HEK293T (cell line): Measurements from ENCODE around the gene ABCC2.
"Not testable (repeated sequence)": the region's sequence is repeated elsewhere in the genome, so short reads cannot be mapped to it uniquely, and the experiment has no call there.

Experiments used
- CTCF ChIA-PET: fragments of 350-600 bp; formaldehyde crosslinking; extraction: SDS; loops from one replicate; lab custom pipeline; 2021; ENCODE audit warnings: antibody characterized with exemption, inconsistent platforms; lab: Yijun Ruan, JAX
- POLR2A ChIA-PET: fragments of 350-600 bp; formaldehyde crosslinking; extraction: SDS; loops from one replicate; lab custom pipeline; 2020; ENCODE audit warnings: antibody characterized with exemption, inconsistent platforms; lab: Yijun Ruan, JAX
- DNase-seq: peaks from one replicate; pipeline ENCODE4 v3.0.0; 2012; ENCODE audit warnings: mixed read lengths; ENCODE audit errors: extremely low spot score
- ARNT ChIP-seq: fragments of 450-650 bp; IDR thresholded peaks from 2 replicates; pipeline ENCODE4 v1.6.1; 2017; ENCODE audit warnings: mild to moderate bottlenecking
- BHLHE40 ChIP-seq: fragments of 450-650 bp; IDR thresholded peaks from 2 replicates; pipeline ENCODE4 v1.6.1; 2016; ENCODE audit warnings: mild to moderate bottlenecking, moderate library complexity, borderline replicate concordance
- CTBP1 ChIP-seq: fragments of 450-650 bp; IDR thresholded peaks from 2 replicates; pipeline ENCODE4 v1.6.1; 2016; ENCODE audit warnings: borderline replicate concordance
- ELF4 ChIP-seq: fragments of 450-650 bp; IDR thresholded peaks from 2 replicates; pipeline ENCODE4 v1.6.1; 2017; ENCODE audit warnings: antibody characterized with exemption
- FOXA1 ChIP-seq: fragments of 450-650 bp; IDR thresholded peaks from 2 replicates; pipeline ENCODE4 v1.6.1; 2016; ENCODE audit warnings: mild to moderate bottlenecking
- FOXK2 ChIP-seq: fragments of 450-650 bp; IDR thresholded peaks from 2 replicates; pipeline ENCODE4 v1.6.1; 2016; ENCODE audit warnings: mild to moderate bottlenecking
- FOXM1 ChIP-seq: fragments of 450-650 bp; IDR thresholded peaks from 2 replicates; pipeline ENCODE4 v1.6.1; 2017; ENCODE audit warnings: mild to moderate bottlenecking, borderline replicate concordance
- HDGF ChIP-seq: fragments of 450-650 bp; IDR thresholded peaks from 2 replicates; pipeline ENCODE4 v1.6.1; 2017; ENCODE audit warnings: antibody characterized with exemption, borderline replicate concordance
- L3MBTL2 ChIP-seq: fragments of 450-650 bp; conservative IDR thresholded peaks from 2 replicates; pipeline ENCODE4 v1.6.1; 2016; ENCODE audit warnings: mild to moderate bottlenecking
- LEF1 ChIP-seq: fragments of 450-650 bp; IDR thresholded peaks from 2 replicates; pipeline ENCODE4 v1.6.1; 2017; ENCODE audit warnings: mild to moderate bottlenecking, borderline replicate concordance
- NFRKB ChIP-seq: fragments of 450-650 bp; IDR thresholded peaks from 2 replicates; pipeline ENCODE4 v1.6.1; 2016; ENCODE audit warnings: mild to moderate bottlenecking, moderate library complexity
- SP1 ChIP-seq: fragments of 450-650 bp; IDR thresholded peaks from 2 replicates; pipeline ENCODE4 v1.6.1; 2017
- SUZ12 ChIP-seq: fragments of 450-650 bp; IDR thresholded peaks from 2 replicates; pipeline ENCODE4 v1.6.1; 2016; ENCODE audit warnings: mild to moderate bottlenecking
- TARDBP ChIP-seq: fragments of 450-650 bp; IDR thresholded peaks from 2 replicates; pipeline ENCODE4 v1.6.1; 2016
- ZNF384 ChIP-seq: fragments of 450-650 bp; IDR thresholded peaks from 2 replicates; pipeline ENCODE4 v1.6.1; 2016
- TF ChIP-seq, protein P1 (sequence below): fragments of 450-650 bp; IDR thresholded peaks from 2 replicates; pipeline ENCODE4 v1.6.1; 2016

ABCC2 gene

DNA sequence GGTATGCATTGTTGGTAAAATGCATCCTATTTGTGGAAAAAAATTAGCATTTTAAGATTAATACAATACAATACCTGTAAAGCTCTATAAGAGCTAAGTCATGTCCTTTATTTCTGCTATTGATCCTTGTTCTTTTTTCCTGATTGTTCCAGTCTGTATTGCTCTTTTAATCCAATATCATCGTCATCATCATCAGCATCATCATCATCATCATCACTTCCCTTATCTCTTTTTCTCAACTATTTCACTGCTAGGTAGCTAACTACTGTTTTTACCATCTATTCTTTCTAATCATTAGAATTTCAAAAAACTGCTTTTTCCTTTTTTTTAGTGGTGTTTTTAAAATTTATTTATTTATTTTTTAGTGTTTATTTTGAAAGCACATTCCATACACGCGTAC is 71.2 kb downstream of the ABCC2 start:
- DNase-seq, result no peak
- ChIA-PET CTCF (no interaction called here), POLR2A (no interaction called here)
- TF ChIP-seq FOXK2 (no peak), CTBP1 (no peak), SUZ12 (no peak), BHLHE40 (no peak), ARNT (no peak), FOXA1 (no peak)

DNA sequence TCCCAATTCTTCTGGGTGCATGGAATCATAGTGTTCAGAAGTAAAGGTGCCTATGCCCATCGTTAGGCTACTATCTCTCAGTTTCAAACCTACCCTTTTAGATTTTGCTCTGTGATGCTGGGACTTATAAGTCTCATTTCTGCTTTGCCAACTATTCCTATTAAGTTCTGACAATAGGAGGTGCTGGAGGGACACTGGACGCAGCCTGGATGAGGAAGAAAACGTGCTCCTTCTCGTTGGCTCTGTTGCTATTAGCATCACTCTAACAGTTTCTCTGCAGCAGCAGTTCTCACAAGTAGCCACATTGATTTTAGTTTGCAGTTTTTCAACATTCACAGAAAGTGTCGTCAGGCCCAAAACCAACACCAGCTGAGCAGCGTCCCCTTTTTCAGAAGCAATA is 72.4 kb downstream of the ABCC2 start:
- CTCF ChIA-PET, result interaction anchor here (0.9 kb wide), 1 partner anchor 9 kb away, joined by 3 read pairs; no protein-coding TSS in a partner anchor
- DNase-seq, result peak; percentile 48
- TF ChIP-seq HDGF (no peak), LEF1 (no peak), TARDBP (no peak), FOXA1 (no peak), FOXM1 (no peak), ELF4 (no peak), ARNT (no peak), SP1 (no peak), SUZ12 (no peak), NFRKB (no peak), BHLHE40 (no peak), CTBP1 (no peak)
- TF ChIP-seq, protein P1, sequence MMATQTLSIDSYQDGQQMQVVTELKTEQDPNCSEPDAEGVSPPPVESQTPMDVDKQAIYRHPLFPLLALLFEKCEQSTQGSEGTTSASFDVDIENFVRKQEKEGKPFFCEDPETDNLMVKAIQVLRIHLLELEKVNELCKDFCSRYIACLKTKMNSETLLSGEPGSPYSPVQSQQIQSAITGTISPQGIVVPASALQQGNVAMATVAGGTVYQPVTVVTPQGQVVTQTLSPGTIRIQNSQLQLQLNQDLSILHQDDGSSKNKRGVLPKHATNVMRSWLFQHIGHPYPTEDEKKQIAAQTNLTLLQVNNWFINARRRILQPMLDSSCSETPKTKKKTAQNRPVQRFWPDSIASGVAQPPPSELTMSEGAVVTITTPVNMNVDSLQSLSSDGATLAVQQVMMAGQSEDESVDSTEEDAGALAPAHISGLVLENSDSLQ, result no peak
- POLR2A ChIA-PET, result no interaction called here

DNA sequence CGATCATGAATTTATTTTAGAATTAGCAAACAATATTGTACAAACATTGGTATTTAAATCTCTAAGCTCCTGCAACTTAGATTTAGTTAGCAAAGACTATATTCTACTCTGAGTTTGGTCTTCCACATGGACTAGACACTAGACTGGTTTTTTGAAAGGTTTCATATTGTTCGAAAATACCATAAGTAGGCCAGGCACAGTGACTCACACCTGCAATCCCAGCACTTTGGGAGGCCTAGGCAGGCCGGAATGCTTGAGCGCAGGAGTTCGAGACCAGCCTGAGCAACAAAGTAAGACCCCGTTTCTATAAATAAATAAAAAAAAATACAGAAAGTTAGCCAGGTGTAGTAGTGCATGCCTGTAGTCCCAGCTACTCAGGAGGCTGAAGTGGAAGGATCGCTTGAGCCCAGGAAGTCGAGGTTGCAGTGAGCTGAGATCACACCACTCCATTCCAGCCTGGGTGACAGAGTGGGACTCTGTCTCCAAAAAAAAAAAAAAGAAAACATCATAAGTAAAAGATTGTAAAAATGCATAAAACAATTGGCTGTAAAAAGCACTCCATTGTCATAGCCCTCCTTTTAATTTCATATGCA is 73.1 kb downstream of the ABCC2 start:
- CTCF ChIA-PET, result interaction anchor here (1.4 to 1.6 kb wide), 2 partner anchors 10 to 190 kb away, joined by 3 to 7 read pairs; no protein-coding TSS in a partner anchor
- POLR2A ChIA-PET, result no interaction called here
- no peak for TF ChIP-seq FOXK2
- TF ChIP-seq NFRKB, result no peak
- no peak for TF ChIP-seq HDGF
- no peak for TF ChIP-seq TARDBP
- TF ChIP-seq SUZ12, result no peak
- no peak for TF ChIP-seq BHLHE40
- TF ChIP-seq FOXA1, result no peak
- no peak for TF ChIP-seq ARNT
- no peak for TF ChIP-seq ZNF384
- TF ChIP-seq SP1, result no peak
- no peak for TF ChIP-seq FOXM1
- no peak for DNase-seq

DNA sequence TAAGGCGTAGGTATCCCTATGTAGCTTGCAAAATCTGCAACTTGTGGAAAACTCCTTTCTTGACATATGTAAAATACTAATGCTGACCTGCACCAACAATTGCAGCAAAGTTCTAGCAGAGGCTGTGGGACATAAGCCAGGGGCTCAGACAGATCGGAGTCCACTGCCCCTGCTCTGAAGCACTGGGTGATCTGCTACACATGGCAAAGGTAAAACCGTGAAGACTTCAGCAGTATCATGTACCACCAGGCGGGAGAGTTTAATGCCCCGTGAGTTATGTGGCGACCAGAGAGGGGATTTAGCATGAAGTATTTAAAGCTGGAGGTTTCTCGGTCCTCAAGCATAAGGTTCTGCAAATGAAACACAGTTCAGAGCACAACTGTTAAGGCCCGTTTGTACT is 76.4 kb downstream of the ABCC2 start:
- DNase-seq, result no peak
- ChIA-PET CTCF (interaction anchor here (0.8 to 2.1 kb wide), 7 partner anchors 13 to 368 kb away, joined by 3 to 17 read pairs (median 3); no protein-coding TSS in a partner anchor), POLR2A (no interaction called here)
- no peak for TF ChIP-seq L3MBTL2

DNA sequence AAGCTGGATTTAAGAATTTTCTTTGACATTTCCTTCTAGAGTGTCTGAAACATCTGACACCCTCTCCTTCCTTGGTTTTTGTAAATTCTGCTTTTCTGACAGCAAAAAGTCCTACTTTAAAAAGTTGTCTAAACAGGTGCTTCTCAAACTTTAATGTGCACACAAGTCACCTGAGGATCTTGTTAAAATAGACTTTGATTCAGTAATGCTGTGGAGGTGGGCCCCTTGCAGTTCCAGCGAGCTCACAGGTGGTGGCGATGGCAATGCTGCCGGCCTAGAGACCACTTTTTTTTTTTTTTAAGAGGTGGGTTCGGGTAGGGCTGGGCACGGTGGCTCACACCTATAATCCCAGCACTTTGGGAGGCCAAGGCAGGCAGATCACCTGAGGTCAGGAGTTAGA is 77.1 kb downstream of the ABCC2 start:
- POLR2A ChIA-PET, result interaction anchor here (0.6 kb wide), 3 partner anchors 13 to 304 kb away, joined by 3 read pairs; partner anchors contain the start of gene DNMBP
- peak; percentile 64 for DNase-seq
- TF ChIP-seq ZNF384 (peak; percentile 97), FOXM1 (no peak)
- CTCF ChIA-PET, result interaction anchor here (0.6 to 2.1 kb wide), 10 partner anchors 13 to 367 kb away, joined by 3 to 17 read pairs (median 3); no protein-coding TSS in a partner anchor

DNA sequence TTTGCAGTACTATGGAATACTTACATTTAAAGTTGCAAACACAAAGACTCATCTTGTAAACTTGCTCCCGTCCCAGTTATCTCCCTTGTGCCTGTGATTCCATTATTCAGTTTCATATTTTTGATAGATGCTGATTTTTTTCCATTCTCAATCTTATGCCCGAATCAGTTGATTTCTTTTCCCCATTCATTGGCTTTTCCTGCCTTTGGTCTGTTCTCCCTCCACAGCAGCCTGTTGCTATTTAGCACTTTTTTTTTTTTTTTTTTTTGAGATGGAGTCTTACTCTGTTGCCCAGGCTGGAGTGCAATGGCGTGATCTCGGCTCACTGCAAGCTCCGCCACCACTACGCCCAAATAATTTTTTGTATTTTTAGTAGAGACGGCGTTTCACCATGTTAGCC is 78.0 kb downstream of the ABCC2 start:
- no peak for DNase-seq
- TF ChIP-seq ELF4, result no peak
- no peak for TF ChIP-seq NFRKB
- TF ChIP-seq, protein P1, result no peak
- no peak for TF ChIP-seq ZNF384
- no peak for TF ChIP-seq BHLHE40
- no peak for TF ChIP-seq SP1
- CTCF ChIA-PET, result interaction anchor here (0.7 to 2.1 kb wide), 3 partner anchors 14 to 185 kb away, joined by 3 to 17 read pairs (median 15); no protein-coding TSS in a partner anchor
- POLR2A ChIA-PET, result no interaction called here

DNA sequence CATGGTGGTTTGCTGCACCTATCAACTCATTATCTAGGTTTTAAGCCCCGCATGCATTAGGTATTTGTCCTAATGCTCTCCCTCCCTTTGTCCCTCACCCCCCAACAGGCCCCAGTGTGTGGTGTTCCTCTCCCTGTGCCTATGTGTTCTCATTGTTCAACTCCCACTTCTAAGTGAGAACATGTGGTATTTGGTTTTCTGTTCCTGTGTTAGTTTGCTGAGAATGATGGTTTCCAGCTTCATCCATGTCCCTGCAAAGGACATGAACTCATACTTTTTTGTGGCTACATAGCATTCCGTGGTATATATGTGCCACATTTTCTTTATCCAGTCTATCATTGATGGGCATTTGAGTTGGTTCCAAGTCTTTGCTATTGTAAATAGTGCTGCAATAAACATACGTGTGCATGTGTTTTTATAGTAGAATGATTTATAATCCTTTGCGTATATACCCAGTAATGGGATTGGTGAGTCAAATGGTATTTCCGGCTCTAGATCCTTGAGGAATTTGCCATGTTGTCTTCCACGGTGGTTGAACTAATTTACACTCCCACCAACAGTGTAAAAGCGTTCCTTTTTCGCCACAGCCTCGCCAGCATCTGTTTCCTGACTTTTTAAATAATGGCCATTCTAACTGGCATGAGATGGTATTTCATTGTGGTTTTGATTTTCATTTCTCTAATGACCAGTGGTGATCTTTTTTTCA is 81.2 kb downstream of the ABCC2 start:
- POLR2A ChIA-PET, DNase-seq, CTCF ChIA-PET: not testable (repeated sequence)

DNA sequence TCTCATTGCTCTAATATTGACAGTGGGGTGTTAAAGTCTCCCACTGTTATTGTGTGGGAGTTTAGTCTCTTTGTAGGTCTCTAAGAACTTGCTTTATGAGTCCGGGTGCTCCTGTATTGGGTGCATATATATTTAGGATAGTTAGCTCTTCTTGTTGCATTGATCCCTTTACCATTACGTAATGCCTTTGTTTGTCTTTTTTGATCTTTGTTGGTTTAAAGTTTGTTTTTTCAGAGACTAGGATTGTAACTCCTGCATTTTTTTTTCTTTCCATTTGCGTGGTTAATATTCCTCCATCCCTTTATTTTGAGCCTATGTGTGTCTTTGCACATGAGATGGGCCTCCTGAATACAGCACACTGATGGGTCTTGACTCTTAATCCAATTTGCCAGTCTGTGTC is 84.8 kb downstream of the ABCC2 start:
- POLR2A ChIA-PET, DNase-seq: not testable (repeated sequence)
- CTCF ChIA-PET, result interaction anchor here (0.7 kb wide), 1 partner anchor 113 kb away, joined by 3 read pairs; no protein-coding TSS in a partner anchor
